NCI-H187 (cell line): ENCODE data around the gene RFPL3.
"Not testable (repeated sequence)": the region's sequence is repeated elsewhere in the genome, so short reads cannot be mapped to it uniquely, and the experiment has no call there.

Source experiments
- DNase-seq, 2 experiments: peaks; one replicate each; lab custom pipeline; 2025; lab: John Stamatoyannopoulos, UW

The RFPL3 gene

DNA sequence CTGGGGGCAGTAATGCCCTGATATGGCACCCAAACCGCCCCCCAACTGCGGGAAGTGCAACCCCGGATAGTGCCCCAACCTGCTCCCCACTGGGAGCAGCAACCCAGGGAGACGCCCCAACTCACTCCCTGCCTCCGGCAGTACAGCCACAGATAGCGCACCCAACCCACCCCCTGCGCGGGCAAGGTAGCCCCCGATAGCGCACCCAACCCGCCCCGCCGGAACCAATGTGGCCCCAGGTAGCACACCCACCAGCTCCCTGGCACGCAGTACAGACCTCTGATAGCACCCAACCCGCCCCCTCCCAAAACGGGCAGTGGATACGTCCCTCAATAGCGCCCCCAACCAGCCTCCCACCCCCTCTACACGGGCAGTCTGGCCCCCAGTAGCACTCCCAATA is 3.8 kb upstream of the RFPL3 start:
- no peak for DNase-seq

DNA sequence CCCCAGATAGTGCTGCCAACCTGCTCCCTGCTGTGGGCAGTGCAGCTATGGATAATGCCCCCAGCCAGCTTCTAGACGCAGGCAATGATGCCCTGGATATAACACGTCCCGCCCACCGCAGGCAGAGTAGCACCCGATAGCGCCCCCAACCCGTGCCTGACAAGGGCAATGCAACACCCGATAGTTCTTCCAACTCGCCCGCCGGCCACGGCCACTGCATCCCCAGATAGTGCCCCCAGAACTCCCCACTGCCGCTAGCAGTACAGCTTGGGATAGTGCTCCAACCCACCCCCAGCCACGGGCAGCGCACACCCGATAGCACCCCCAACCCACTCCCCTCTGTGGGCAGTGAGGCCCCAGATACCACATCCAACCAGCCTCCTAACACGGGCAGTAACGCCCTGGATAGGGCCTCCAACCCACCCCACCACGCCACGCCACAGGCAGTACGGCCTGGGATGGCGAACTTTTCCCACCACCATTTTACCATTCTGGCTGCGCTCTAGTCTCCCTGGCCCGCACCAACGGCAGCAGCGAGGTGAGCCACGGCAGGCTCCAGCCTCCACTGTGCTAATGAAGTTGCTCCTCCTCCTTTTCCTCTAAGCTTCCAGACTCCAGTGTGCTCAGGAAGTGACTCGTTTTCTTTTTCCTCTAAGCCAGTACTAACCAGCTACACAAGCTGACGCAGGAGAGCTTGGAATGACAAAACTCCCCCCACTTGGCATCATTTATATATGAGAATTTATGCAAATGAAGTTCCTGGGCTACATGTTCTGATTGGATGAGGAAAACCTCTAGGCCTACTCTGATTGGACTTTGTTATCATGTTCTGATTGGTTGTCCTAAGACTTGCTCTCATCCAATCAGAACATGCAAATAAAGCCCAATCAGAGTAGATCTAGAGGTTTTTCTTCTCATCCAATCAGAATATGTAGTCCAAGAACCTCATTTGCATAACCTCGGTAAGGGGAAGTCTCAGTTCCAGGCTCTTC is 3.0 kb upstream of the RFPL3 start:
- DNase-seq: no peak

DNA sequence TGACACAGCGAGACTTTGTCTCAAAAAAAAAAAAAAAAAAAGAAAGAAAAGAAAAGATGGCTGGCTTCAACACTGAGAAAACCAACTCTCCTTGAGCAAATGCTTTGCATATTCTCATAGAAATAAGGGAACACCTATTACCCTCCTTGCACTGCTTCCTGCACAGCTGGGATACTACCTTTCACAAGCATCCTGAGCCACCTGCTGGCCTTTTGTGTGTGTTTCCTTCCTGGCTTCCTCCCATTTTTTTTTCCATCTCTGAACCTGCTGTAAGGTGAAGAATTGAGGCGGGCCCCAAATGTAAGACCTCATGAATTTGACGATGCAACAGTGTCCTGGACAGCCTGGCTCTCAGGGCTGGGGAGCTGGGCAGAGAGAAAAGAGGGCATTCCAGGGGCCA is 1.9 kb upstream of the RFPL3 start:
- no peak for DNase-seq

GRCh38 chr22:32360096-32360495 is 2.4 kb downstream of the RFPL3 start:
- DNase-seq: not testable (repeated sequence)

GRCh38 chr22:32361257-32361656 is 3.6 kb downstream of the RFPL3 start:
- no peak for DNase-seq

GRCh38 chr22:32364210-32364609 is 6.5 kb downstream of the RFPL3 start:
- no peak for DNase-seq

DNA sequence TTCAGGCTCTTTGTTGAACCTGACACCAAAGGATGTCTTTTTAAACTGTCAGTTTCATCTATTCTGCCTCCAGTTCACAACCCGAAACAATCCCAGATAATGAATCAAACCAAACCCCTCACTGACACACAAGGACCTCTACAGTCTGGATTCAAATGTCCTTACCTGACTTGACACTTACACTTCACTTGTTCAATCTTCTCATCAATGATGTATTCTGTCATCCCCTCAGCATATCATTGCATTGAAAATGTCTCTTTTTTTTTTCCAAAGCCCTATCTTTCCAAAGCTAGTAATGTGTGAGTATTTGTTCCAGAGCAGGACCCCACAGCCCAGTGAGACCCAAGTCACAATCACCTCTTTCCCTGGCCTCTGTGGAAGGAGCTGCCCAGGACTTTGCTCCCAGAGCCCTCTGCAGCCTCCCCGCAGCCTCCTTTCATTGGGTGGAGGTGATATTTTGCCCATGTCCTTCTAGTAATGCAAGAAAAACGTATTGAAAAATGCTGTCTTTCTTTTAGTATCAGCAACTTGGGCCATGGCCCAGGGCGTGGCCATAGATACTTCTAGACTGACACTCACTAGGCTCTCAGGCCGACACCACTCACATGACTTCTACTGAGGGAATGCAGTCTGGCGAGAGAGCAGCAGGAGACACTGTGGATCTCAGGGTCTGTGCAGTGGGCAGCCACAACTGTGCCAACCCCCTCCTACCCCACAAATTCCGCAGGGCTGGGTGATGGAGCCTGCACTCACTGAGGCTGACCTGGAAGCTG is 18.2 kb downstream of the RFPL3 start:
- DNase-seq: no peak

GRCh38 chr22:32376681-32377080 is 19.0 kb downstream of the RFPL3 start:
- no peak for DNase-seq

- DNase-seq: no peak
Measured at GRCh38 chr22:32378707-32379272, 21.1 kb downstream of the RFPL3 start.

DNA sequence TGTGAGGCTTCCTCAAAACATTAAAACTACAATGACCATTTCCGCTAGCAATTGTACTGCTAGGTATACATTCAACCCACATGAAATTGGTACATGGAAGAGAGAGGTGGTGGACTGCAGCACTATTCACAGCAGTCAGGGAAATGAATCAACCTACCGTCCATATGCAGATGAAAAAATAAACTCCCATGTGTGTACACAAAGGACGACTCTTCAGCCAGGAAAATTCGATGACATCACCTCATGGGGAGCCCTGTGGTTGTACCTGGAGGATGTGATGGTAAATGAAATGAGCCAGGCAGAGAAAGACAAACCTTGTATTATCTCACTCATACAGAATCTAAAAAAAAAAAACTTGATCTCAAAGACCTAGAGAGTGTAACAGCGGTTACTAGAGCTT is 23.3 kb downstream of the RFPL3 start:
- no peak for DNase-seq

DNA sequence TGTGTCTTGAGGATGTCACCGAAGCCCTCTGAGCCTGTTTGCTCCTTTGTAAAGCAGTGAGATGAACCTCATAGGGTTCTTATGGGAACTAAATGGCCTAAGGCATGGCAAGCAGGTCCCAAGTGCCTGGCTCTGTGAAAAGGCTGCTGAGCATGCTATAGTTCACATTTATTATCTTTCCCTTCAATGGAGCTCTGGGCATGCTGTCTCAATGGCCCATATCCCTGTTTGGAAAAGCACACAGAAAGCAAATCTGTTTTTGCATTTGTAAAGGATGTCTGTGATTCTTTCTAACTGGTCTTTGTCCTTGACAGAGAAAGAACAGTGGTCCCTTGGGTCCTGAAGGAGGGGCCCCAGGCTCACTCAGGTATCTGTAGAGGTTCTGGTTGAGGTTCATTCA is 28.0 kb downstream of the RFPL3 start:
- no peak for DNase-seq

- no peak for DNase-seq
Measured at GRCh38 chr22:32389685-32390084, 32.0 kb downstream of the RFPL3 start.

DNA sequence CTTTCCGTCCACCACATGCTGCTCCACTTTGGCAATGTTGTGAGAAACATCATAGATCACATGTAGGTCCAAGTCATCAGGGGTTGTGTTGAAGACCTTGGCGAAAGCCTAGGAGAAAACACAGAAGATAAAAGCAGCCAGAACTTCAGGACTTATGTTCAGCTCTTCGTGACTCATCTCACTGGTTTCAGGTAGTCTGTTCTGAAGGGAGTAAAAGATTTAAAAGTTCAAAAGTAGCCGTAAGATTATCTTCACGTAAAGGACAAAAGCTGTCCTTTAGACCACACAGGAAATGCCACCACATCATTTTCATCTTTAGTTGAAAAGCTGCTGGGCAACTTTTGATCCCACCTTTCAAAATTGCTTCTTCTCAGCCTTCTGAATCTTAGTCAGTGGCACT is 37.4 kb downstream of the RFPL3 start:
- DNase-seq: no peak

- DNase-seq: no peak
Measured at GRCh38 chr22:32396255-32396654, 38.6 kb downstream of the RFPL3 start.

DNA sequence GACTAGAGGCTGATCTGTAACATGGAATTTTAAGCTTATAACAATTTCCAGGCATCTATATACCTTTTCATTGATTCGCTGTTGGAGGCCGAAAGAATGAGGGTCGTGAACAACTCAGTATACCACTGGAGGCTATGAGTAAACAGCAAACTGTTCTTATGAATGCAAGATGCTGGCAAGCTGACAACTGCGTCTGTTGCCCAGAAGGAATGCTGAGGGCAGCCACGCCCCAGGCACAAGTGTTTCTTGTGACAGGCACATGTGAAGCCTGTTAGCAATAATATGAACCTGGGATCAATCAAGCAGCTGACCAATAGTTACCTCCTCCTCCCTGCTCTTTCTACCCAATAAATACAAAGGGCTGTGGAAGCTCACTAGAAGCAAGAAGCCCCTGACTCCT is 39.1 kb downstream of the RFPL3 start:
- DNase-seq: no peak

- DNase-seq: no peak
Measured at GRCh38 chr22:32401486-32401885, 43.8 kb downstream of the RFPL3 start.

DNA sequence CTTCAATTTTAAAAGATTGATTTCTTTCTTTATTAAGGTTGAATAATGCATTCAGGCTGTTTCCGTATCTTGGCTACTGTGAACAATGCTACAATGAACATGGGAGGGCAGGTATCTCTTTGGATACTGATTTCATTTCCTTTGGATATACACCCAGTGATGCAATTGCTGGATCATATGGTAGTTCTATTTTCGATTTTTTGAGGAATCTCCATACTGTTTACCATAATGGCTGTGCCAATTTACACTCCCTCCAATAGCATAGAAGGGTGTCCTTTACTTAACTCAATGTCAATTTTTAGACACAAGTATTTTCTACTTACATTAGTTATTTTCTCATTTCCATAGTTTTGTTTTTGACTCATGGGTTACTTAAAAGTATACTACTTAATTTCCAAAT is 46.4 kb downstream of the RFPL3 start:
- no peak for DNase-seq

DNA sequence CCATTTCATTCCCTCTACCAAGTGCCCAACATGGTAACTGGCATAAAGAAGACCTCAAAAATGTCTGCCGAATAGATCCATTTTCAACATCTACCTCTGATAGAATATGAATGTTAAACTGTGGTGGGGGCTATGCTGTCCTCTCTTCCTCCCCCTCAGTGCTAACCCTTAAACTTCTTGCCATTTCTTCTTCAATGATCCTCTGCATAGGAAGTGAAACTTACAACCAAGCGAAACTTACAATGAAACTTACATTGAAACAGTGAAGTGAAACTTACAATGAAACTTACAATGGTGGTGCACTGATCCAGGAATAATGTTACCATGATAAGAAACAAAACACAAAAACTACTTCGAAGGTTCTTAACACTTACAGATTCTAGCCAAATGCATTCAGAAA is 49.6 kb downstream of the RFPL3 start:
- no peak for DNase-seq

- no peak for DNase-seq
Measured at GRCh38 chr22:32407936-32408335, 50.3 kb downstream of the RFPL3 start.

GRCh38 chr22:32409977-32410376 is 52.3 kb downstream of the RFPL3 start:
- DNase-seq: no peak

GRCh38 chr22:32410459-32410858 is 52.8 kb downstream of the RFPL3 start:
- no peak for DNase-seq
